Transverse colon (tissue), 4 donors: ENCODE data around the gene ELF3. TPM values are rescaled to one million over a fixed set of nuclear protein-coding genes. Genes with fewer than 3 reads are reported as not detected.
"Not testable (repeated sequence)": the region's sequence is repeated elsewhere in the genome, so short reads cannot be mapped to it uniquely, and the experiment has no call there.

ENCODE experiments used
- DNase-seq: peaks from one replicate; pipeline ENCODE4 v3.0.0-alpha.2; 2019
- H3K27ac ChIP-seq, 4 donors: fragments of 200-600 bp; sonication (generic); 2 replicates each; pipeline ENCODE4 v1.5.1; 2016 to 2018; ENCODE audit warnings: inconsistent platforms in 4 of 4
- H3K27me3 ChIP-seq: fragments of 200-600 bp; sonication (generic); 2 replicates; pipeline ENCODE4 v1.5.1; 2017; ENCODE audit warnings: inconsistent platforms
- H3K36me3 ChIP-seq, 4 donors: fragments of 200-600 bp; sonication (generic); 2 replicates each; pipeline ENCODE4 v1.5.1; 2017 to 2019; ENCODE audit warnings: inconsistent platforms in 4 of 4
- H3K4me1 ChIP-seq, 4 donors: fragments of 200-600 bp; sonication (generic); 2 replicates each; pipeline ENCODE4 v1.5.1; 2017 to 2020; ENCODE audit warnings: inconsistent platforms in 4 of 4
- H3K4me3 ChIP-seq, 4 donors: fragments of 200-600 bp; sonication (generic); 1 replicate in 1 of 4; 2 replicates in 3 of 4; pipeline versions ENCODE4 v1.5.1 to v1.6.1; 2017 to 2019; ENCODE audit warnings: inconsistent platforms in 4 of 4
- H3K9me3 ChIP-seq, 2 donors: fragments of 200-600 bp; sonication (generic); 2 replicates each; pipeline ENCODE4 v1.5.1; 2017 to 2019; ENCODE audit warnings: inconsistent platforms in 2 of 2
- CTCF ChIP-seq, 5 experiments: fragments of 200-600 bp in 3 of 5; fragments of 450-650 bp in 2 of 5; sonication (generic) in 3 of 5; IDR thresholded peaks; 1 replicate in 2 of 5; 2 replicates in 3 of 5; pipeline ENCODE4 v1.5.1; 2016 to 2017; ENCODE audit warnings: antibody characterized with exemption in 5 of 5, inconsistent platforms in 3 of 5, mild to moderate bottlenecking in 2 of 5, moderate library complexity in 1 of 5
- EP300 ChIP-seq: sonication (generic); formaldehyde crosslinking; IDR thresholded peaks from one replicate; pipeline ENCODE4 v1.6.1; 2017; ENCODE audit warnings: antibody characterized with exemption, low read depth
- POLR2A ChIP-seq: fragments of 450-650 bp; IDR thresholded peaks from one replicate; pipeline ENCODE4 v1.6.1; 2016; ENCODE audit warnings: antibody characterized with exemption, mild to moderate bottlenecking, moderate library complexity
- POLR2AphosphoS5 ChIP-seq, 3 donors: sonication (generic); formaldehyde crosslinking; IDR thresholded peaks; one replicate each; pipeline ENCODE4 v1.6.1; 2016; ENCODE audit warnings: antibody characterized with exemption in 3 of 3
- WGBS, 2 donors: methylation state at CpG; one replicate each; pipeline ENCODE4 v1.1.5; 2018; ENCODE audit warnings: low coverage in 1 of 2; 5-methylcytosine and 5-hydroxymethylcytosine counted together
- in situ Hi-C, 4 donors: fragments of 200-750 bp; cut with MboI; loops; one replicate each; pipeline versions ENCODE4 v1.15.0 to v1.15.1; 2017; ENCODE audit warnings: low sequenced_read_pairs in 3 of 4, low pct_ligation_motif_present in 1 of 4, low pct_unique_long_range_greater_than_20kb in 1 of 4
- intact Hi-C: fragments of 100-400 bp; cut with DNase I; formaldehyde crosslinking; loops from one replicate; pipeline ENCODE4 v1.15.1; 2023; ENCODE audit warnings: low total_unique reads
- total RNA-seq, 4 donors: library from RNA; depleted of rRNA; stranded (reverse); fragments of >200 nt; gene quantifications; one replicate each; pipeline ENCODE4 v1.1.0, GENCODE V29; 2016

Gene ELF3
- total RNA-seq = 1,000 to 10,000 TPM in 1 of 4 donors, 100 to 1,000 TPM in 3; 581 to 1,486 (median 902) TPM

GRCh38 chr1:202010180-202011015 is at the start of gene ELF3:
Gene ELF3, plus strand, starts transcription at chr1:202010587. Its CDS starts 550 bp downstream, at chr1:202011137.
- peak within 1 kb of the TSS; percentile 91 to 94 (median 92) for H3K27ac ChIP-seq
- no peaks in the 10 kb centered on the region for H3K9me3 ChIP-seq
- peaks cover 0 to 20% (median 4%) of the 10 kb centered on the region in 4 donors for H3K36me3 ChIP-seq
- H3K4me3 ChIP-seq = peak within 1 kb of the TSS; percentile 34 to 72 (median 54)
- peak; percentile 92 for DNase-seq
- 42 to 48% methylated on average over 3 to 23 of the region's 24 CpGs for WGBS, 2 donors
- in situ Hi-C loops (loop anchor here in 3 of 4 donors (10.0 kb wide), 1 partner anchor 104 kb away; no protein-coding TSS in a partner anchor), intact Hi-C loops (no loop called here)
- TF ChIP-seq EP300 = peak; percentile 21
- peak in 1 of 5 experiments; percentile 16 for TF ChIP-seq CTCF (IDR thresholded peaks at IDR 0.05)
- peak; percentile 99 for TF ChIP-seq POLR2A
- TF ChIP-seq POLR2AphosphoS5 (IDR thresholded peaks at IDR 0.05) = peak; percentile 87 to 99 (median 98)
- H3K4me1 ChIP-seq = peaks cover 0 to 34% (median 24%) of the 10 kb centered on the region in 4 donors
- no peaks in the 10 kb centered on the region for H3K27me3 ChIP-seq

- DNase-seq, H3K27ac ChIP-seq, H3K9me3 ChIP-seq, H3K4me3 ChIP-seq, H3K4me1 ChIP-seq, H3K27me3 ChIP-seq, in situ Hi-C loops, intact Hi-C loops: not testable (repeated sequence)
- peaks cover 0 to 81% (median 33%) of the 10 kb centered on the region in 4 donors for H3K36me3 ChIP-seq
- 92 to 94% methylated on average over 10 of the region's 10 CpGs for WGBS, 2 donors
These were observed 48.0 kb upstream of the ELF3 start for GRCh38 chr1:201962382-201962781.

- intact Hi-C loops (no loop called here), in situ Hi-C loops (no loop called here)
- H3K27ac ChIP-seq = no peak overlapping the region
- no peaks in the 10 kb centered on the region for H3K9me3 ChIP-seq
- H3K27me3 ChIP-seq = no peaks in the 10 kb centered on the region
- no peaks in the 10 kb centered on the region for H3K4me1 ChIP-seq
- DNase-seq = no peak
- H3K36me3 ChIP-seq = peaks cover 0 to 85% (median 27%) of the 10 kb centered on the region in 4 donors
- H3K4me3 ChIP-seq = no peak overlapping the region
- TF ChIP-seq POLR2AphosphoS5 (IDR thresholded peaks at IDR 0.05) (no peak), POLR2A (no peak), CTCF (IDR thresholded peaks at IDR 0.05) (no peak), EP300 (no peak)
- 75 to 81% methylated on average over 1 of the region's 1 CpG for WGBS, 2 donors
These were observed 46.1 kb upstream of the ELF3 start for GRCh38 chr1:201964261-201964660.

- in situ Hi-C loops (loop anchor here in 1 of 4 donors (5.0 kb wide), 1 partner anchor 74 kb away; no protein-coding TSS in a partner anchor), intact Hi-C loops (no loop called here)
- no peaks in the 10 kb centered on the region for H3K4me1 ChIP-seq
- TF ChIP-seq POLR2AphosphoS5 (IDR thresholded peaks at IDR 0.05) = no peak
- no peak for DNase-seq
- H3K27ac ChIP-seq = no peak overlapping the region
- H3K4me3 ChIP-seq = no peak overlapping the region
- H3K9me3 ChIP-seq = no peaks in the 10 kb centered on the region
- H3K27me3 ChIP-seq = no peaks in the 10 kb centered on the region
- peaks cover 0 to 85% (median 29%) of the 10 kb centered on the region in 4 donors for H3K36me3 ChIP-seq
- 83 to 100% methylated on average over 1 to 5 of the region's 5 CpGs for WGBS, 2 donors
These were observed 44.2 kb upstream of the ELF3 start for GRCh38 chr1:201966171-201966570.

- WGBS, 2 donors = 89 to 91% methylated on average over 13 to 16 of the region's 16 CpGs
- Histone ChIP-seq H3K27ac (no peak overlapping the region), H3K4me3 (no peak overlapping the region), H3K4me1 (peaks cover 0 to 6% (median 2%) of the 10 kb centered on the region in 4 donors), H3K36me3 (peaks cover 0 to 65% (median 18%) of the 10 kb centered on the region in 4 donors), H3K9me3 (no peaks in the 10 kb centered on the region), H3K27me3 (no peaks in the 10 kb centered on the region)
- in situ Hi-C loops = loop anchor here in 1 of 4 donors (5.0 kb wide), 1 partner anchor 76 kb away; no protein-coding TSS in a partner anchor
- DNase-seq = no peak
- intact Hi-C loops = no loop called here
- TF ChIP-seq EP300 = no peak
- TF ChIP-seq POLR2A = no peak
- no peak for TF ChIP-seq POLR2AphosphoS5 (IDR thresholded peaks at IDR 0.05)
- no peak for TF ChIP-seq CTCF (IDR thresholded peaks at IDR 0.05)
These were observed 42.0 kb upstream of the ELF3 start for GRCh38 chr1:201968202-201968925.
